Fibroblast of villous mesenchyme (primary cell): ENCODE data around the gene TNFAIP1. TPM values are rescaled to one million over a fixed set of nuclear protein-coding genes. Genes with fewer than 3 reads are reported as not detected.

Experiments
- DNase-seq: peaks from one replicate; pipeline ENCODE4 v3.0.0-alpha.2; 2010; ENCODE audit warnings: low read depth
- H3K4me3 ChIP-seq: 2 replicates; pipeline ENCODE4 v1.5.1; 2011; ENCODE audit warnings: low read depth, mild to moderate bottlenecking, low read length
- total RNA-seq: library from RNA; depleted of rRNA; stranded (reverse); fragments of >200 nt; gene quantifications from 2 replicates; pipeline ENCODE4 v1.2.3, GENCODE V29; 2012
- TF ChIP-seq, protein P1 (sequence below): IDR thresholded peaks from 2 replicates; pipeline ENCODE4 v1.5.1; 2012; ENCODE audit warnings: low read depth, mild to moderate bottlenecking, low read length; ENCODE audit not compliant: insufficient read depth

Gene TNFAIP1
- total RNA-seq, 1 donor: 50.1 TPM

- TF ChIP-seq, protein P1, sequence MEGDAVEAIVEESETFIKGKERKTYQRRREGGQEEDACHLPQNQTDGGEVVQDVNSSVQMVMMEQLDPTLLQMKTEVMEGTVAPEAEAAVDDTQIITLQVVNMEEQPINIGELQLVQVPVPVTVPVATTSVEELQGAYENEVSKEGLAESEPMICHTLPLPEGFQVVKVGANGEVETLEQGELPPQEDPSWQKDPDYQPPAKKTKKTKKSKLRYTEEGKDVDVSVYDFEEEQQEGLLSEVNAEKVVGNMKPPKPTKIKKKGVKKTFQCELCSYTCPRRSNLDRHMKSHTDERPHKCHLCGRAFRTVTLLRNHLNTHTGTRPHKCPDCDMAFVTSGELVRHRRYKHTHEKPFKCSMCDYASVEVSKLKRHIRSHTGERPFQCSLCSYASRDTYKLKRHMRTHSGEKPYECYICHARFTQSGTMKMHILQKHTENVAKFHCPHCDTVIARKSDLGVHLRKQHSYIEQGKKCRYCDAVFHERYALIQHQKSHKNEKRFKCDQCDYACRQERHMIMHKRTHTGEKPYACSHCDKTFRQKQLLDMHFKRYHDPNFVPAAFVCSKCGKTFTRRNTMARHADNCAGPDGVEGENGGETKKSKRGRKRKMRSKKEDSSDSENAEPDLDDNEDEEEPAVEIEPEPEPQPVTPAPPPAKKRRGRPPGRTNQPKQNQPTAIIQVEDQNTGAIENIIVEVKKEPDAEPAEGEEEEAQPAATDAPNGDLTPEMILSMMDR: no peak
- DNase-seq: no peak
- H3K4me3 ChIP-seq: no peak overlapping the region
These were observed 39.6 kb upstream of the TNFAIP1 start for GRCh38 chr17:28295677-28296578.

- no peak for DNase-seq
- TF ChIP-seq, protein P1: no peak
- H3K4me3 ChIP-seq: no peak overlapping the region
These were observed 37.1 kb upstream of the TNFAIP1 start for GRCh38 chr17:28298449-28298848.

- DNase-seq: no peak
These were observed 28.6 kb upstream of the TNFAIP1 start for GRCh38 chr17:28306954-28307401.

DNA sequence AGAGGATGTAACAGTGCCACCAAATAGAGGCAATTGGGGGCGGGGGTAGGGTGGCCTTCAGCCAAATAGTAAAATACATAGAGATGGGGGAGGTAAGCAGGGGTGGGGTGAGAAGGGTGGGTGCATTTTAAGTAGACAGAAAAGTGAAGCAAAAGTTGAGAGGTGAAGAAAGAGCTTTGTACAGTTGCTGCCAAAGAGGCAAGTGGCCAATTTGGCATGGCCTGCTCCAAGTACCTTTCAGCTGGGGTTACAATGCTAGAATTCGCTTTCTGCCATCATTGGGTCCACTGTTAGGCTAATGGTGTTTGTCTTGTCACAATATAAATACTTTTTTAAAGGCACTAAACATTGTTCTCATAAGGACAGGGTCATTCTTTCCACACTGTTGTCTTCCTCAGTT, 21.7 kb upstream of the TNFAIP1 start:
- DNase-seq: no peak

More at GRCh38 chr17:28306954-28307401, 28.6 kb upstream of the TNFAIP1 start:
- H3K4me3 ChIP-seq: no peak overlapping the region
- TF ChIP-seq, protein P1: no peak

GRCh38 chr17:28315846-28316705, 19.5 kb upstream of the TNFAIP1 start:
- no peak for DNase-seq
- H3K4me3 ChIP-seq: no peak overlapping the region
- TF ChIP-seq, protein P1: no peak

More for the DNA sequence above, 21.7 kb upstream of the TNFAIP1 start:
- no peak overlapping the region for H3K4me3 ChIP-seq
- TF ChIP-seq, protein P1: no peak

DNA sequence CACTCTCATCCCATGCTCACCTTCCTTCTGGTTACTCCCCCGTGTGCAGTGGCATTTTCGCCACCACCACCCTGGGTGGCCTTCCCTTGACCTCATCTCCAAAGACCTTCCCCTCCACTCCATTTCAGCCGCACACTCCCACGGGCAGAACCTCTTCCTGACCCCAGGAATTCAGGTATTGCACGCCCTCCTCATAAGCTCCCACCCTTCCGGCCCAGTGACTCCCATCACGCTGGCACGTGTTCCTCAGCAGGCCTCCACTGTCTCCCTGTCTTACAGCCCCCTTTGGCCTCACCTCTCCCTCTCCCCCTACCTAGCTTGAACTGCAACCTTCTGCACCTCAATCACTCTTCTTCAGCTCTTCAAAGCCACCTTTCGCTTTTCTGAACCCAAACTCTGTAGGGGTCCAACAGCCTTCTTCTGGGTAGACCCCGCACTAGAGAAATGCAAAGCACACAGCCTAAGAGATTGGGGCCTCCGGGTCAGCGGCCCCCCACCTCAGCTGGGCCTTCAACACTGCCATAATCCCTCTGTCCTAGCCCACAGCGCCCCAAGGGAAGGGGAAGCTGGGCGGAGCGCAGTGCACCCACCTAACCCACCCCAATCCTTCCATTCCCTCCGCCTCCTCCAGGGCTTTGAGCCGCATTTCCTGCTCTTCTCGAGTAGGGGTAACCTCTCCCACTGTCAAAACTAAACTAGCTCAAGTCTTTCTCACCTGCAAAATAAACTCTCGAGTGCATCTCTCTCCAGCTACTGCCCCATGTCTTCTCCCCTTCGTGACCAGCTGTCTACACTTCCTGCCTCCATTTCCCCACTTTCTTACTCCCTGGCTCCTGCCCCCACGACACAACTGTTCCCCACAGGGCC, 18.2 kb upstream of the TNFAIP1 start:
- H3K4me3 ChIP-seq: no peak overlapping the region
- DNase-seq: no peak
- TF ChIP-seq, protein P1: no peak
